Stimulated activated CD4-positive, alpha-beta T cell treated with anti-CD3 and anti-CD28 coated beads, Interleukin-1b, Interleukin-23, amount 100 ng/mL, for 1 hour (primary cell): ENCODE measurements around the gene FAS.
A peak's percentile ranks its signal among the peaks of the same experiment; 100 is the strongest.

Experiments used
- DNase-seq, 2 donors: peaks; one replicate each; pipeline ENCODE4 v3.0.0-alpha.2; 2020; ENCODE audit warnings: low read depth in 2 of 2

The FAS gene

GRCh38 chr10:88990384-88991160 is at the start of gene FAS:
Gene FAS, plus strand, starts transcription at chr10:88990798. Its CDS starts 79 bp downstream, at chr10:88990877.
- DNase-seq: peak; percentile 48 to 64

GRCh38 chr10:88941026-88941425 is 49.6 kb upstream of the FAS start:
- no peak for DNase-seq

- DNase-seq: no peak
These were observed 46.8 kb upstream of the FAS start for GRCh38 chr10:88943778-88944177.

- no peak for DNase-seq
These were observed 45.8 kb upstream of the FAS start for GRCh38 chr10:88944813-88945212.

- no peak for DNase-seq
These were observed 44.4 kb upstream of the FAS start for GRCh38 chr10:88946200-88946599.

- no peak for DNase-seq
These were observed 43.5 kb upstream of the FAS start for GRCh38 chr10:88946965-88947590.

GRCh38 chr10:88949051-88949450 is 41.5 kb upstream of the FAS start:
- DNase-seq: no peak

GRCh38 chr10:88949912-88950837 is 40.4 kb upstream of the FAS start:
- no peak for DNase-seq

GRCh38 chr10:88952647-88953111 is 37.9 kb upstream of the FAS start, which contains the start of gene ACTA2:
Gene ACTA2, minus strand, starts transcription at chr10:88952773. Its CDS starts 3,843 bp downstream, at chr10:88948930.
- DNase-seq: no peak

GRCh38 chr10:88953662-88954061 is 36.9 kb upstream of the FAS start:
- no peak for DNase-seq

GRCh38 chr10:88954458-88955083 is 36.0 kb upstream of the FAS start:
- DNase-seq: no peak

- no peak for DNase-seq
These were observed 33.2 kb upstream of the FAS start for GRCh38 chr10:88957381-88957780.

GRCh38 chr10:88958721-88959120 is 31.9 kb upstream of the FAS start:
- no peak for DNase-seq

- no peak for DNase-seq
These were observed 29.8 kb upstream of the FAS start for GRCh38 chr10:88960802-88961201.

GRCh38 chr10:88961266-88961665 is 29.3 kb upstream of the FAS start:
- DNase-seq: no peak

- no peak for DNase-seq
These were observed 28.3 kb upstream of the FAS start for GRCh38 chr10:88962336-88962735.

- no peak for DNase-seq
These were observed 27.3 kb upstream of the FAS start for GRCh38 chr10:88963318-88963717.

- DNase-seq: no peak
These were observed 26.2 kb upstream of the FAS start for GRCh38 chr10:88964360-88964759.

- DNase-seq: no peak
These were observed 25.7 kb upstream of the FAS start for GRCh38 chr10:88964869-88965415.

- no peak for DNase-seq
These were observed 23.8 kb upstream of the FAS start for GRCh38 chr10:88966797-88967196.

GRCh38 chr10:88968391-88968790 is 22.2 kb upstream of the FAS start:
- DNase-seq: no peak
